CD4-positive, alpha-beta T cell treated with Interleukin-2 at 100 ng/mL for 4 hours (primary cell): ENCODE data around the gene TF.
"Not testable (repeated sequence)": the region's sequence is repeated elsewhere in the genome, so short reads cannot be mapped to it uniquely, and the experiment has no call there.

Experiments
- DNase-seq: peaks from one replicate; pipeline ENCODE4 v3.0.0-alpha.2; 2020; ENCODE audit warnings: low spot score

Gene TF

GRCh38 chr3:133745981-133746711 is at the start of gene TF:
Gene TF (plus strand): TSS chr3:133746393. CDS start chr3:133746441, 48 bp downstream.
- DNase-seq, result no peak

GRCh38 chr3:133697960-133698359 is 48.2 kb upstream of the TF start:
- no peak for DNase-seq

- DNase-seq, result no peak
Observed at GRCh38 chr3:133699467-133699866, 46.7 kb upstream of the TF start.

GRCh38 chr3:133699903-133700302 is 46.3 kb upstream of the TF start:
- no peak for DNase-seq

- DNase-seq, result no peak
Observed at GRCh38 chr3:133700351-133700750, 45.8 kb upstream of the TF start.

GRCh38 chr3:133701435-133702358 is 44.5 kb upstream of the TF start:
- no peak for DNase-seq

GRCh38 chr3:133703915-133704314 is 42.3 kb upstream of the TF start:
- no peak for DNase-seq

GRCh38 chr3:133706033-133706432 is 40.2 kb upstream of the TF start:
- DNase-seq, result no peak

- DNase-seq, result no peak
Observed at GRCh38 chr3:133709139-133709750, 36.9 kb upstream of the TF start.

GRCh38 chr3:133711013-133711412 is 35.2 kb upstream of the TF start:
- no peak for DNase-seq

GRCh38 chr3:133712017-133712416 is 34.2 kb upstream of the TF start:
- no peak for DNase-seq

- DNase-seq, result no peak
Observed at GRCh38 chr3:133713347-133713746, 32.8 kb upstream of the TF start.

- no peak for DNase-seq
Observed at GRCh38 chr3:133717424-133717823, 28.8 kb upstream of the TF start.

GRCh38 chr3:133722935-133723334 is 23.3 kb upstream of the TF start:
- DNase-seq, result no peak

GRCh38 chr3:133730993-133731392 is 15.2 kb upstream of the TF start:
- no peak for DNase-seq

GRCh38 chr3:133732231-133732630 is 14.0 kb upstream of the TF start:
- DNase-seq, result not testable (repeated sequence)

- DNase-seq, result no peak
Observed at GRCh38 chr3:133733226-133733625, 13.0 kb upstream of the TF start.

- DNase-seq, result no peak
Observed at GRCh38 chr3:133734305-133734704, 11.9 kb upstream of the TF start.

GRCh38 chr3:133742351-133743091 is 3.7 kb upstream of the TF start:
- no peak for DNase-seq

GRCh38 chr3:133744241-133744640 is 2.0 kb upstream of the TF start:
- no peak for DNase-seq

- no peak for DNase-seq
Observed at GRCh38 chr3:133745108-133745507, 1.1 kb upstream of the TF start.

GRCh38 chr3:133746712-133747066 is 496 bp downstream of the TF start:
- no peak for DNase-seq
